ENCODE results near the gene SPSB2. TPM values are rescaled to one million over a fixed set of nuclear protein-coding genes. Genes with fewer than 3 reads are reported as not detected.

SPSB2 gene
- total RNA-seq, 1 experiment from 2014 or later, result 11.6 TPM

GRCh38 chr12:6838854-6839253, 34.2 kb downstream of the SPSB2 start:
- no peaks in the 10 kb centered on the region for H3K36me3 ChIP-seq (ENCODE audit: control insufficient read depth, insufficient read depth, low read length)
- CTCF ChIA-PET, result no interaction called here

GRCh38 chr12:6837370-6838060, 35.6 kb downstream of the SPSB2 start:
- CTCF ChIA-PET, result no interaction called here
- no peak for TF ChIP-seq CTCF (IDR thresholded peaks at IDR 0.05)
- intact Hi-C loops (cut with micrococcal nuclease; ENCODE audit: unreplicated experiment), result no loop called here

More at GRCh38 chr12:6838854-6839253, 34.2 kb downstream of the SPSB2 start:
- POLR2A ChIA-PET, result no interaction called here
- no peaks in the 10 kb centered on the region for H3K27me3 ChIP-seq (ENCODE audit: control insufficient read depth, insufficient read depth, low read length)
- ATAC-seq (no peak), DNase-seq (ENCODE audit: low read depth, low spot score) (no peak)
- intact Hi-C loops (cut with micrococcal nuclease; ENCODE audit: unreplicated experiment) (no loop called here), in situ Hi-C loops (cut with HindIII; ENCODE audit: low pct_unique_long_range_greater_than_20kb, low sequenced_read_pairs) (no loop called here)
- H3K9me3 ChIP-seq (ENCODE audit: control insufficient read depth, insufficient read depth, low read depth, low read length), result no peaks in the 10 kb centered on the region
- H3K27ac ChIP-seq (ENCODE audit: low read length), result no peak overlapping the region
- no peaks in the 10 kb centered on the region; the same call in 1 of the 2 replicates for H3K4me1 ChIP-seq (ENCODE audit: control insufficient read depth, insufficient read depth, low read length)
- no peak overlapping the region for H3K4me3 ChIP-seq (ENCODE audit: low read depth in 2 of 2, low read length in 2 of 2)
- TF ChIP-seq SIN3A (IDR thresholded peaks at IDR 0.05; ENCODE audit: borderline replicate concordance, insufficient read depth, low read depth, low read length) (no peak), POLR2AphosphoS5 (IDR thresholded peaks at IDR 0.05; ENCODE audit: low read depth, low read length) (no peak)
- BruUV-seq (replicated peaks), result no TSS peak

GRCh38 chr12:6836851-6837250, 36.3 kb downstream of the SPSB2 start:
- no peak for DNase-seq (ENCODE audit: low read depth, low spot score)
- no TSS peak for BruUV-seq (replicated peaks)
- Histone ChIP-seq H3K27me3 (ENCODE audit: control insufficient read depth, insufficient read depth, low read length) (no peaks in the 10 kb centered on the region), H3K9me3 (ENCODE audit: control insufficient read depth, insufficient read depth, low read depth, low read length) (no peaks in the 10 kb centered on the region), H3K4me3 (ENCODE audit: low read depth in 2 of 2, low read length in 2 of 2) (no peak overlapping the region), H3K4me1 (ENCODE audit: control insufficient read depth, insufficient read depth, low read length) (no peaks in the 10 kb centered on the region; the same call in 1 of the 2 replicates), H3K27ac (ENCODE audit: low read length) (no peak overlapping the region), H3K36me3 (ENCODE audit: control insufficient read depth, insufficient read depth, low read length) (no peaks in the 10 kb centered on the region)
- ATAC-seq, result no peak
- TF ChIP-seq CTCF (IDR thresholded peaks at IDR 0.05), result no peak
- TF ChIP-seq POLR2AphosphoS5 (IDR thresholded peaks at IDR 0.05; ENCODE audit: low read depth, low read length), result no peak
- TF ChIP-seq TCF7L2 (IDR thresholded peaks at IDR 0.05; ENCODE audit: low read depth, low read length), result no peak
- TF ChIP-seq SIN3A (IDR thresholded peaks at IDR 0.05; ENCODE audit: borderline replicate concordance, insufficient read depth, low read depth, low read length), result no peak
- no peak for TF ChIP-seq REST (IDR thresholded peaks at IDR 0.05; ENCODE audit: insufficient read depth in 1 of 2, low read depth in 2 of 2, low read length in 1 of 2)
- intact Hi-C loops (cut with micrococcal nuclease; ENCODE audit: unreplicated experiment), result no loop called here
- in situ Hi-C loops (cut with HindIII; ENCODE audit: low pct_unique_long_range_greater_than_20kb, low sequenced_read_pairs), result no loop called here
- ChIA-PET CTCF (interaction anchor here (0.8 kb wide), 1 partner anchor 266 kb away, joined by 7 read pairs; no protein-coding TSS in a partner anchor), POLR2A (no interaction called here)

More at GRCh38 chr12:6837370-6838060, 35.6 kb downstream of the SPSB2 start:
- POLR2A ChIA-PET, result no interaction called here
- DNase-seq (ENCODE audit: low read depth, low spot score), result no peak
- BruUV-seq (replicated peaks), result no TSS peak
- no peak overlapping the region for H3K4me3 ChIP-seq (ENCODE audit: low read depth in 2 of 2, low read length in 2 of 2)
- H3K4me1 ChIP-seq (ENCODE audit: control insufficient read depth, insufficient read depth, low read length), result no peaks in the 10 kb centered on the region; the same call in 1 of the 2 replicates
- H3K27me3 ChIP-seq (ENCODE audit: control insufficient read depth, insufficient read depth, low read length), result no peaks in the 10 kb centered on the region
- ATAC-seq, result no peak
- H3K36me3 ChIP-seq (ENCODE audit: control insufficient read depth, insufficient read depth, low read length), result no peaks in the 10 kb centered on the region
- no peaks in the 10 kb centered on the region for H3K9me3 ChIP-seq (ENCODE audit: control insufficient read depth, insufficient read depth, low read depth, low read length)
- H3K27ac ChIP-seq (ENCODE audit: low read length), result no peak overlapping the region
- in situ Hi-C loops (cut with HindIII; ENCODE audit: low pct_unique_long_range_greater_than_20kb, low sequenced_read_pairs), result no loop called here

Data from Panc1 (cell line).